GM13977 (cell line): Measurements from ENCODE around the gene UBE2U.

ENCODE experiments used
- DNase-seq: peaks from one replicate; pipeline ENCODE4 v3.0.0; 2012; ENCODE audit warnings: low spot score
- in situ Hi-C: fragments of 300-500 bp; cut with MboI; formaldehyde crosslinking; loops from one replicate; pipeline ENCODE4 v1.12.0; 2022; ENCODE audit warnings: low sequenced_read_pairs, low pct_unique_long_range_greater_than_20kb, mixed read lengths, inconsistent platforms; ENCODE audit not compliant: unreplicated experiment
- TF ChIP-seq, protein P1 (sequence below): IDR thresholded peaks from 2 replicates; pipeline ENCODE4 v1.5.1; 2012; ENCODE audit warnings: mild to moderate bottlenecking, control low read depth; ENCODE audit not compliant: insufficient read depth; ENCODE audit errors: extremely low read depth, missing control alignments

The UBE2U gene

DNA sequence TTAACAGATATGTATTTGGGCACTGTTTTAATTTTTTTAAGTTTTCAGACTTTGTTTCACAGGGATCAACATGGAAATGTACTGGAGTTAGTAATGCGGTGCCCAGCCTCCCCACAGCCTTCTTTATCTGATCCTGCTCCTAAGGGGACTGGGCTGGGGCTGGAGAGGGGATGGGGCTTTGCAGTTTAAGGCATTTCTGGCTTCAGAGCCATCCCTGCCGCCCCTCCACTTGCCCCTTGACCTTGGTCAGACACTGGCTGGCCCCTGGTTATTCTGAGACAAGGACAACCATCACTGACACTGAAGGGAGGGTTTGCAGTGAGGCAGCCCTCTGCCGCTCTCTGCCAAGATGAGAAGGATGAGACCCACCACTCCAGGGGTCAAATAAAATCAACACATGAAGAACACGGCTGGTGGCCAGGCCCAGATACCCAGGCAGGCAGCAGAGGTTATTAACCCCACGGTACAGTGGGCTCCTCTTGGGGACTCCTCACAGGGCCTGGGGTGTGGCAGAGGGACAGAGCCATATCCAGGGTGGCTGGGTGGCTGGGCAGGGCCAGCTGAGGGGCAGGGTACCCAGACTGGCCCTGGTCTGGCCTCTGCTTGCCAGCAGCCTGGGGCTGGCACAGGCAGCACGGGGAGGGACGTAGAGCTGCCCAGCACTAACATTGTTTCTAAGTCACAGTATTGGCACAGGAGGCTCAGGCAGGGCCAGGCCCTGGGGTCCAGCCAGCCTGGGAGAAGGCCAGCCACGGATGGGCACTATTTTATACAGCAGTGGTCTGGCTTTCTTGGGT, 7.2 kb upstream of the UBE2U start:
- no peak for DNase-seq
- in situ Hi-C loops = no loop called here
- TF ChIP-seq, protein P1, sequence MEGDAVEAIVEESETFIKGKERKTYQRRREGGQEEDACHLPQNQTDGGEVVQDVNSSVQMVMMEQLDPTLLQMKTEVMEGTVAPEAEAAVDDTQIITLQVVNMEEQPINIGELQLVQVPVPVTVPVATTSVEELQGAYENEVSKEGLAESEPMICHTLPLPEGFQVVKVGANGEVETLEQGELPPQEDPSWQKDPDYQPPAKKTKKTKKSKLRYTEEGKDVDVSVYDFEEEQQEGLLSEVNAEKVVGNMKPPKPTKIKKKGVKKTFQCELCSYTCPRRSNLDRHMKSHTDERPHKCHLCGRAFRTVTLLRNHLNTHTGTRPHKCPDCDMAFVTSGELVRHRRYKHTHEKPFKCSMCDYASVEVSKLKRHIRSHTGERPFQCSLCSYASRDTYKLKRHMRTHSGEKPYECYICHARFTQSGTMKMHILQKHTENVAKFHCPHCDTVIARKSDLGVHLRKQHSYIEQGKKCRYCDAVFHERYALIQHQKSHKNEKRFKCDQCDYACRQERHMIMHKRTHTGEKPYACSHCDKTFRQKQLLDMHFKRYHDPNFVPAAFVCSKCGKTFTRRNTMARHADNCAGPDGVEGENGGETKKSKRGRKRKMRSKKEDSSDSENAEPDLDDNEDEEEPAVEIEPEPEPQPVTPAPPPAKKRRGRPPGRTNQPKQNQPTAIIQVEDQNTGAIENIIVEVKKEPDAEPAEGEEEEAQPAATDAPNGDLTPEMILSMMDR = no peak

DNA sequence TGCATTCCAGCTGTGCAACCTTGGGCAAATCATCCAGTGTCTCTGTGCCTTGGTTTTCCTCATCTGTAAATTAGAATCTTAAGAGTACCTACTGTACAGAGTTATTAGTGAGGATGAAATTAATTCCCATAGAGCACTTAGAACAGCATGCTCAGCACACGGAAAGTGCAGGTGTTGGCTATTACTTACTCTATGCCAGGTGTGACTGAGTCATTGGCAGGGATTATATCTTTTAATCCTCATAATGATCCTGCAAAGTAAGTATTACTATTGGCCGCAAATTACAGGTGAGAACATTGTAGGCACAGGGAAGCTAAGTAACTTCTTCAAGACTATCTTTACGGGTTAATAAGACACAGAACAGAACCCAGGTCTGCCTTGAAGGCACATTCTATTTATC, 6.3 kb upstream of the UBE2U start:
- DNase-seq = no peak
- TF ChIP-seq, protein P1 = no peak
- in situ Hi-C loops = no loop called here

DNA sequence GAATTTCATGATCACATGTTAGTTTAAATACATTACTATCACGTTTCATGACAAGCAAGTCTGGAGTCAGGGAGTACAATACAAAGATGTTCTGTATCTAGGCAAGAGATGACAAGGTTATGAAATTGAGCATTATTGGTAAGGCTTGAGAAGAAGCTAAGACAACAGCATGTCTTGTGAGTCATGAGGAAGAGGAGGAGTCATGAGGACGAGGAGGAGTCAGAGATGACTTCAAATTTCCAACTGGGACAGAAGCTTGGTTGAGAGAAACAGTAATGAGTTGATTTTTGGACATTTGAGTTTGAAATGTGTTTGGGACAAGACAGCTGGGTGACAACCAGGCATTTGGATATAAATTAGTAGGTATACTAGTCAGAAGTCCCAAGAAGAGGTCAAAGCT, 4.3 kb upstream of the UBE2U start:
- TF ChIP-seq, protein P1 = no peak
- DNase-seq = no peak
- in situ Hi-C loops = no loop called here

DNA sequence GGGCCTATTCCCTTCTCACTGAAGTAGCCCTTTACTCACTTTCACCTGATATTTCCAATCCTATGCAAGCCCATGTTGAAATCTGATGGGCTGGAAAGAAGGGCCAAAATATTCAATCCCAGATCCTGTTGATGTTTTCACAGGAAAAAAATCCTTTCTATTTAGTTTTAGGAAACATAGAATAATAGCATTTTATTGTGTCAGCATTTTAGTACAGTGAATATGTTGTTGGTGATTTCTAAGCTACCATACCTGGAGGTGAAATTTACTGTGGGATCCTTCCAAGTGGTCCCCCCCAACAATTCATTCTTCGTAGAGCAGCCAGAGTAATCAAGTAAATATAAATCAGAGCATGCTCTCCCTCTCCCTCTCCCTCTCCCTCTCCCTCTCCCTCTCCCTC, 3.4 kb upstream of the UBE2U start:
- TF ChIP-seq, protein P1 = no peak
- in situ Hi-C loops = no loop called here
- no peak for DNase-seq

DNA sequence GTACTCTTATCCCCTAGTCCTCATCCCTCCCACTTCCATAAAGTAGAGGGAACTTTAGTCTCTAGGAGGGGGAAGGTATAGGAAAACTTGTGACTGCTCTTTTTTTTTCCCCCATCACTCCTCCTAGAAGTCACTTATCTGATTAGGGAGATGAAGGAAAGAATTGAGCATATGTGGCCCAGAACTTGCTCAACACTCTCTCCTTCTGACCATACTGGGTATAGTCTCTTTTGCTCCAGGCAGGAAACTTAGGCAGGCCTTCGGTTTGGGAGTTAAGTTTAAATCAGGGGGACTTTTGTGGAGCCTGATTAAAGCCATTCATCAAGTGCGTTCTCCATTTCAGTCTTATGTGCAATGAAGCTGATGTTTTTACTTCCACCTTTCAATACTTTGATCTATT, 5.8 kb downstream of the UBE2U start:
- DNase-seq = no peak
- TF ChIP-seq, protein P1 = no peak
- in situ Hi-C loops = no loop called here

DNA sequence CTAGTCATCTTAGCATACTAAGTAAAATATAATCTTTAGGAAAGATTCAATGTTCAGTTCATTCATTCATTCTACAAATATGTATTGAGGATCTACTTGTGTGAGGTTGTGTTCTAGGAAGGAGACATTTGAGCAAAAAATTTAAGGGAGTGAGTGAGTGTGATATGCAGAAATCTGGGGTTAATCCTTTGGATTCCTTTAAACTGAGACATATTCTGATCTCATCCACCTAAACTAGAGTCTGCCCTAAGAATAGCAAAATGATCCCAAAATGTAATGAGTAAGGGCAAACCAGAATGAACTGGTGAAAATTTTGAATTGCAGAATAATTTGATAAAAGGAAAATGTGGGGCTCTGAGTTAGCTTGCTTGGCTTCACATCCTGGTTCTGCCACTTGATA, 8.6 kb downstream of the UBE2U start:
- no peak for DNase-seq
- in situ Hi-C loops = no loop called here

More for the DNA sequence above, 8.6 kb downstream of the UBE2U start:
- TF ChIP-seq, protein P1 = no peak
